Stimulated activated naive CD4-positive, alpha-beta T cell treated with Interleukin-2 at 50 U/mL for 16 hours (primary cell): ENCODE measurements around the gene STAP1.
A peak's percentile ranks its signal among the peaks of the same experiment; 100 is the strongest.
"Not testable (repeated sequence)": the region's sequence is repeated elsewhere in the genome, so short reads cannot be mapped to it uniquely, and the experiment has no call there.

Source experiments
- DNase-seq: peaks from one replicate; lab custom pipeline; 2025; lab: John Stamatoyannopoulos, UW

The STAP1 gene

GRCh38 chr4:67558493-67558892, at the start of gene STAP1:
TSS of gene STAP1 (plus strand) at chr4:67558727. CDS start at chr4:67558810, 83 bp downstream.
- DNase-seq, result no peak

GRCh38 chr4:67512501-67512900, 46.0 kb upstream of the STAP1 start:
- DNase-seq, result no peak

GRCh38 chr4:67520141-67520540, 38.4 kb upstream of the STAP1 start:
- no peak for DNase-seq

GRCh38 chr4:67521506-67521905, 37.0 kb upstream of the STAP1 start:
- DNase-seq, result no peak

GRCh38 chr4:67522230-67522629, 36.3 kb upstream of the STAP1 start:
- DNase-seq, result no peak

GRCh38 chr4:67522851-67523671, 35.5 kb upstream of the STAP1 start:
- no peak for DNase-seq

GRCh38 chr4:67524140-67524539, 34.4 kb upstream of the STAP1 start:
- not testable (repeated sequence) for DNase-seq

- no peak for DNase-seq
These were observed 27.1 kb upstream of the STAP1 start for GRCh38 chr4:67531379-67531962.

- DNase-seq, result not testable (repeated sequence)
These were observed 26.1 kb upstream of the STAP1 start for GRCh38 chr4:67532397-67532796.

GRCh38 chr4:67533112-67533511, 25.4 kb upstream of the STAP1 start:
- no peak for DNase-seq

- DNase-seq, result no peak
These were observed 23.2 kb upstream of the STAP1 start for GRCh38 chr4:67535280-67535840.

GRCh38 chr4:67539830-67540229, 18.7 kb upstream of the STAP1 start:
- DNase-seq, result no peak

- DNase-seq, result no peak
These were observed 16.5 kb upstream of the STAP1 start for GRCh38 chr4:67542076-67542475.

- DNase-seq, result peak; percentile 94
These were observed 13.1 kb upstream of the STAP1 start, which contains the start of gene CENPC for GRCh38 chr4:67545199-67546003. TSS of gene CENPC (minus strand) at chr4:67545503. CDS start at chr4:67545355, 148 bp downstream.

- DNase-seq, result no peak
These were observed 12.5 kb upstream of the STAP1 start for GRCh38 chr4:67546004-67546356.

GRCh38 chr4:67546971-67547370, 11.6 kb upstream of the STAP1 start:
- DNase-seq, result no peak

GRCh38 chr4:67549123-67549522, 9.4 kb upstream of the STAP1 start:
- no peak for DNase-seq

- no peak for DNase-seq
These were observed 8.1 kb upstream of the STAP1 start for GRCh38 chr4:67550451-67550850.

- DNase-seq, result no peak
These were observed 7.7 kb upstream of the STAP1 start for GRCh38 chr4:67550857-67551256.

GRCh38 chr4:67552146-67552792, 6.3 kb upstream of the STAP1 start:
- DNase-seq, result not testable (repeated sequence)

- no peak for DNase-seq
These were observed 4.4 kb upstream of the STAP1 start for GRCh38 chr4:67554096-67554495.

GRCh38 chr4:67555447-67555846, 3.1 kb upstream of the STAP1 start:
- no peak for DNase-seq
